ENCODE data around the gene DGKB. TPM values are rescaled to one million over a fixed set of nuclear protein-coding genes. Genes with fewer than 3 reads are reported as not detected.

DGKB gene
- total RNA-seq, 4 donors from 2014 or later, result 4.4 to 33.1 (median 9.3) TPM

GRCh38 chr7:14754631-14755030, 147.9 kb downstream of the DGKB start:
- TF ChIP-seq, protein P1, sequence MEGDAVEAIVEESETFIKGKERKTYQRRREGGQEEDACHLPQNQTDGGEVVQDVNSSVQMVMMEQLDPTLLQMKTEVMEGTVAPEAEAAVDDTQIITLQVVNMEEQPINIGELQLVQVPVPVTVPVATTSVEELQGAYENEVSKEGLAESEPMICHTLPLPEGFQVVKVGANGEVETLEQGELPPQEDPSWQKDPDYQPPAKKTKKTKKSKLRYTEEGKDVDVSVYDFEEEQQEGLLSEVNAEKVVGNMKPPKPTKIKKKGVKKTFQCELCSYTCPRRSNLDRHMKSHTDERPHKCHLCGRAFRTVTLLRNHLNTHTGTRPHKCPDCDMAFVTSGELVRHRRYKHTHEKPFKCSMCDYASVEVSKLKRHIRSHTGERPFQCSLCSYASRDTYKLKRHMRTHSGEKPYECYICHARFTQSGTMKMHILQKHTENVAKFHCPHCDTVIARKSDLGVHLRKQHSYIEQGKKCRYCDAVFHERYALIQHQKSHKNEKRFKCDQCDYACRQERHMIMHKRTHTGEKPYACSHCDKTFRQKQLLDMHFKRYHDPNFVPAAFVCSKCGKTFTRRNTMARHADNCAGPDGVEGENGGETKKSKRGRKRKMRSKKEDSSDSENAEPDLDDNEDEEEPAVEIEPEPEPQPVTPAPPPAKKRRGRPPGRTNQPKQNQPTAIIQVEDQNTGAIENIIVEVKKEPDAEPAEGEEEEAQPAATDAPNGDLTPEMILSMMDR (IDR thresholded peaks at IDR 0.05), result no peak
- TF ChIP-seq POLR2A (IDR thresholded peaks at IDR 0.05), result no peak
- Histone ChIP-seq H3K27me3 (no peaks in the 10 kb centered on the region), H3K27ac (no peak overlapping the region), H3K36me3 (no peaks in the 10 kb centered on the region), H3K9me3 (no peaks in the 10 kb centered on the region), H3K4me3 (no peak overlapping the region), H3K4me1 (no peaks in the 10 kb centered on the region)
- intact Hi-C loops (cut with DNase I; ENCODE audit: low total_unique reads), result no loop called here
- no peak for DNase-seq

GRCh38 chr7:14752301-14752700, 150.2 kb downstream of the DGKB start:
- H3K4me1 ChIP-seq, result peaks cover 0 to 4% of the 10 kb centered on the region in 2 donors
- H3K4me3 ChIP-seq, result no peak overlapping the region
- H3K27me3 ChIP-seq, result no peaks in the 10 kb centered on the region
- intact Hi-C loops (cut with DNase I; ENCODE audit: low total_unique reads), result no loop called here
- no peaks in the 10 kb centered on the region for H3K36me3 ChIP-seq
- H3K9me3 ChIP-seq, result no peaks in the 10 kb centered on the region
- no peak for DNase-seq
- H3K27ac ChIP-seq, result no peak overlapping the region
- TF ChIP-seq, protein P1 (IDR thresholded peaks at IDR 0.05), result no peak
- TF ChIP-seq POLR2A (IDR thresholded peaks at IDR 0.05), result no peak

DNA sequence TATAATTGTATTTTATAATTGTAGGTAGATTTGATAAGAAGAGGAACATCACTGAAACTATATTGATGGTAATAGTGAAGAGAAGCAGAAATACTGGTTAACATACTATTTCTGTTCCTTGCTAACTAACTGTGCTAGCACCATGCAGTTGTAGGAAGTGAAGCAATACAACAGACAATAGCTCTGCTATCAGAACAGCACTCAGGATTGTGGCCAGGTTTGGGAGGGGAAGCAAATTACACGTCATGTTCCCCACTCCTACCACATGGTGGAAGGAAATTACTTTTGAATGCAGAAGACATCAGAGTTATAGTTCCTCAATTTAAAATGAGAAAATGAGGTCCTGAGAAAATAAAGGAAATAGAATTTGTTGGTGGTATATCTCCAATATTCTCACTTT, 151.1 kb downstream of the DGKB start:
- Histone ChIP-seq H3K27me3 (no peaks in the 10 kb centered on the region), H3K4me1 (peaks cover 0 to 4% of the 10 kb centered on the region in 2 donors), H3K4me3 (no peak overlapping the region), H3K36me3 (no peaks in the 10 kb centered on the region), H3K9me3 (no peaks in the 10 kb centered on the region), H3K27ac (no peak overlapping the region)
- intact Hi-C loops (cut with DNase I; ENCODE audit: low total_unique reads), result no loop called here
- no peak for DNase-seq
- no peak for TF ChIP-seq POLR2A (IDR thresholded peaks at IDR 0.05)
- TF ChIP-seq, protein P1 (IDR thresholded peaks at IDR 0.05), result no peak

DNA sequence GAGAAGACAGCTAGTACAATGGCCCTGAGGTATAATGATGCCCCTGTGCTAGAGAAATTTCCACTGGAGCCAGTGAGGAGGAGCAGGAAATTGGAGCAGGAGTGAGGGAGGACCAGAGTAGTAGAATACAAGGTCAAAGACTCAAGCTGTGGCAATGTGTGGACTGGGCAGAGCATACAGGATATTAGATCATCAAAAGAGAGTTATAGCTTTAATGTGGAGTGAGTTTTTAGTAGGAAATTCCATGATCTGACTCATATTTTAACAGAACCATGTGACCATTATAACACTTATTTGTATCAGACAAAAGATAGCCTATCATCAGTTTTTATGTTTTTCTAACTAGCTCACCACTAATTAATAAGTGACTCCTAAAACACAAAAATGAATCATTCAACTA, 154.1 kb downstream of the DGKB start:
- H3K9me3 ChIP-seq, result no peaks in the 10 kb centered on the region
- no peak for TF ChIP-seq POLR2A (IDR thresholded peaks at IDR 0.05)
- H3K27ac ChIP-seq, result no peak overlapping the region
- intact Hi-C loops (cut with DNase I; ENCODE audit: low total_unique reads), result no loop called here
- H3K4me1 ChIP-seq, result peaks cover 0 to 4% of the 10 kb centered on the region in 2 donors
- no peaks in the 10 kb centered on the region for H3K27me3 ChIP-seq
- H3K36me3 ChIP-seq, result no peaks in the 10 kb centered on the region
- DNase-seq, result peak in 1 of 2 donors; percentile 30
- H3K4me3 ChIP-seq, result no peak overlapping the region

GRCh38 chr7:14747701-14748100, 154.8 kb downstream of the DGKB start:
- Histone ChIP-seq H3K36me3 (no peaks in the 10 kb centered on the region), H3K27me3 (no peaks in the 10 kb centered on the region), H3K9me3 (no peaks in the 10 kb centered on the region), H3K4me1 (peaks cover 0 to 4% of the 10 kb centered on the region in 2 donors), H3K27ac (no peak overlapping the region), H3K4me3 (no peak overlapping the region)
- intact Hi-C loops (cut with DNase I; ENCODE audit: low total_unique reads), result no loop called here
- TF ChIP-seq, protein P1 (IDR thresholded peaks at IDR 0.05), result no peak
- no peak for TF ChIP-seq POLR2A (IDR thresholded peaks at IDR 0.05)
- DNase-seq, result no peak

DNA sequence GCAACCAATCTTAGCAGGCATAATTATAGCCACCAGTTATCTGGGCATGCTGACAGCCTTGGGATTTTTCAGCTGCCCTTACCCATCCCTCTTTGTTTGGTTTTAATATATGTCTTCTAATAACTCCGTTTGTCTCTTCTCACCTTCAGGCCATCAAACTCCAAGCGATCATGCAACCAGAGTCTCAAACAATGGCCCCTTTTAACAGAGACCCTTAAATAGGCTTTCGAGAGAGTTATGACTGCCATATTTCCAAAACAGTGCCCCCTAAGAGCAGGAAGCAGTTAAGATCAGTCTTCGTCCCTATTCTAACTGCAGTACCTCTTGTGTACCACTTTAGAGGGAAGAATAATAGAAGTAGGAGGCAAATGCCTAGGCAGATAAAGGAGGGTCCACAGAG, 157.5 kb downstream of the DGKB start:
- no peak for DNase-seq
- H3K9me3 ChIP-seq, result no peaks in the 10 kb centered on the region
- H3K27ac ChIP-seq, result no peak overlapping the region
- no peaks in the 10 kb centered on the region for H3K27me3 ChIP-seq
- TF ChIP-seq, protein P1 (IDR thresholded peaks at IDR 0.05), result no peak
- no peak for TF ChIP-seq POLR2A (IDR thresholded peaks at IDR 0.05)
- no peaks in the 10 kb centered on the region for H3K36me3 ChIP-seq
- intact Hi-C loops (cut with DNase I; ENCODE audit: low total_unique reads), result no loop called here
- H3K4me3 ChIP-seq, result no peak overlapping the region
- peaks cover 0 to 4% of the 10 kb centered on the region in 2 donors for H3K4me1 ChIP-seq
